Measurements from ENCODE around the gene CES1.

DNA sequence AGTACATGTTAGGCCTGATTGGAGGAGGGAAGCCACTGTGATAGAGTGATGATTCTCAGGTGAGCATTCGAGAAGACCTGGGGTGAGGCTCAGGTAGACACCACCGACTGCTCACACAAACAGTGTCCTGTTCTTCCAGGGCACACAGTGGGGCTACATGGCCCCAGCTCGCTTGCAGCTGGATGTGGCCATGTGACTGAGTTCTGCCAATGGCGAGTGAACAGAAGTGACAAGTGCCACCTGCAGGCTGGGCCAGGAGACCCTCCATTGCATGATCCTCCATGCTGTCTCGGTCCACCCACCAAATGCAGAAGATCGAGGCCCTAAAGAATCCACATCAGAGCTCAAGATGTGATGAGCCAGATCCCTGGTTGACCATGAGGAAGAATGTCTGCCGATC is 36.1 kb upstream of the CES1 start:
- TF ChIP-seq POLR2A (IDR thresholded peaks at IDR 0.05) = no peak
- TF ChIP-seq, protein P1, sequence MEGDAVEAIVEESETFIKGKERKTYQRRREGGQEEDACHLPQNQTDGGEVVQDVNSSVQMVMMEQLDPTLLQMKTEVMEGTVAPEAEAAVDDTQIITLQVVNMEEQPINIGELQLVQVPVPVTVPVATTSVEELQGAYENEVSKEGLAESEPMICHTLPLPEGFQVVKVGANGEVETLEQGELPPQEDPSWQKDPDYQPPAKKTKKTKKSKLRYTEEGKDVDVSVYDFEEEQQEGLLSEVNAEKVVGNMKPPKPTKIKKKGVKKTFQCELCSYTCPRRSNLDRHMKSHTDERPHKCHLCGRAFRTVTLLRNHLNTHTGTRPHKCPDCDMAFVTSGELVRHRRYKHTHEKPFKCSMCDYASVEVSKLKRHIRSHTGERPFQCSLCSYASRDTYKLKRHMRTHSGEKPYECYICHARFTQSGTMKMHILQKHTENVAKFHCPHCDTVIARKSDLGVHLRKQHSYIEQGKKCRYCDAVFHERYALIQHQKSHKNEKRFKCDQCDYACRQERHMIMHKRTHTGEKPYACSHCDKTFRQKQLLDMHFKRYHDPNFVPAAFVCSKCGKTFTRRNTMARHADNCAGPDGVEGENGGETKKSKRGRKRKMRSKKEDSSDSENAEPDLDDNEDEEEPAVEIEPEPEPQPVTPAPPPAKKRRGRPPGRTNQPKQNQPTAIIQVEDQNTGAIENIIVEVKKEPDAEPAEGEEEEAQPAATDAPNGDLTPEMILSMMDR (IDR thresholded peaks at IDR 0.05) = no peak

Data from thyroid gland (tissue), 4 donors.